ENCODE data around the gene TCF7L2.
"Not testable (repeated sequence)": the region's sequence is repeated elsewhere in the genome, so short reads cannot be mapped to it uniquely, and the experiment has no call there.

Gene TCF7L2

DNA sequence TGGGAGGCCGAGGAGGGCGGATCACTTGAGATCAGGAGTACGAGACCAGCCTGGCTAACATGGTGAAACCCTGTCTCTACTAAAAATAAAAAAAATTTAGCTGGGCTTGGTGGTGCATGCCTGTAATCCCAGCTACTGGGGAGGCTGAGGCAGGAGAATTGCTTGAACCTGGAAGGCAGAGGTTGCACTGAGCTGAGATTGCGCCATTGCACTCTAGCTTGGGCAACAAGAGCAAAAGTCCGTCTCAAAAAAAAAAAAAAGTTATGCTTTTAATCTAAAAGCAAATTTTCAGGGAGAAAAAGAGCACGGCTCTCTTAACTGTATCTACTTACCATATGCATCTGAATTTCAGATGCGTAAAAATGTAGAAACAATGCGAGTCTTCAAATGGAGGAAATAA, 116.1 kb downstream of the TCF7L2 start:
- WGBS, 2 experiments (ENCODE audit: insufficient coverage in 2 of 2), result 95% methylated on average over 2 to 5 of the region's 8 CpGs

DNA sequence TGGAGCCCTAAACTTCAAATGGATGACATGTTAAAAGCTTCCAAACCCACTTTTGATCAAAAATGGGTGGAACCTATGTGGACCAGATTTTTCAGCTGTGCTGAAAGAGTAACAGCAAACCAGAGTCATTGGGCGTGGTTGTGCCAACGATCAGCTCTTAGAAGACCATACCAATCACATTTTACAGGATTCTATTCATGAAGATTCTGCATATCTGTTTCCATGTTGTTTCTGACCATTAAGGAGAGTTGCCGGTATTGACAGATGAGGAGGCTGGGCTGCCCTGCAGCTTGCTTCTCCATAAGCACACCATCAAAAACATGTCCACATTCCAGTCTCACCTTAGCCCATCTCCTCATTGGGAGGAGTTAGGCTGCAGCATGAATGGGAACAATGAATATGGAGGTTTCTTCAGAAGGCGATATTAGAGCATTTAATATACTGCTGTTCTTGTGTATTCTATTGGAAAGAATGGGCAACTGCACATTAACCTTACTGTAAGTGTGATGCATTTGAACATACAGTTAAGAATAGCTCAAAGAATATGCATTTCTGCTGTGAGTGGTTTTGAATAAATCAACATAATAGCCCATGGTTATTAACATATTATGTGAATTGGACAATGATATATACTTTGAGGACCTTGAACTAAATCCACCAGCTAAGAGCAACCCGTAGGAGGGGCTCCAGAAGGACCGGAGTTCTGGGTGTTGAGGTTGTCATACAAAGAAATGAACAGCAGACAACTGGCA, 116.7 kb downstream of the TCF7L2 start:
- no peak overlapping the region for H3K27ac ChIP-seq (ENCODE audit: low read depth, low read length, severe bottlenecking)
- H3K4me1 ChIP-seq (ENCODE audit: control insufficient read depth, insufficient read depth, low read length, poor library complexity, severe bottlenecking), result peaks cover 42% of the 10 kb centered on the region
- no peaks in the 10 kb centered on the region for H3K9me3 ChIP-seq (ENCODE audit: control insufficient read depth, low read length)
- 80 to 100% methylated on average over 1 to 3 of the region's 6 CpGs for WGBS, 2 experiments (ENCODE audit: insufficient coverage in 2 of 2)
- H3K4me3 ChIP-seq (ENCODE audit: extremely low read depth, insufficient read depth, low read length, poor library complexity, severe bottlenecking), result no peak overlapping the region
- peaks cover 32% of the 10 kb centered on the region for H3K36me3 ChIP-seq (ENCODE audit: control insufficient read depth, insufficient read depth, low read length)

More for the DNA sequence above, 116.1 kb downstream of the TCF7L2 start:
- H3K4me1 ChIP-seq (ENCODE audit: control insufficient read depth, insufficient read depth, low read length, poor library complexity, severe bottlenecking), result peaks cover 48% of the 10 kb centered on the region
- not testable (repeated sequence) for H3K4me3 ChIP-seq (ENCODE audit: extremely low read depth, insufficient read depth, low read length, poor library complexity, severe bottlenecking); H3K27ac ChIP-seq (ENCODE audit: low read depth, low read length, severe bottlenecking); H3K9me3 ChIP-seq (ENCODE audit: control insufficient read depth, low read length)
- peaks cover 32% of the 10 kb centered on the region for H3K36me3 ChIP-seq (ENCODE audit: control insufficient read depth, insufficient read depth, low read length)

- peaks cover 35% of the 10 kb centered on the region for H3K4me1 ChIP-seq (ENCODE audit: control insufficient read depth, insufficient read depth, low read length, poor library complexity, severe bottlenecking)
- H3K27ac ChIP-seq (ENCODE audit: low read depth, low read length, severe bottlenecking), result no peak overlapping the region
- no peaks in the 10 kb centered on the region for H3K9me3 ChIP-seq (ENCODE audit: control insufficient read depth, low read length)
- 64 to 80% methylated on average over 2 to 4 of the region's 4 CpGs for WGBS, 2 experiments (ENCODE audit: insufficient coverage in 2 of 2)
- peaks cover 35% of the 10 kb centered on the region for H3K36me3 ChIP-seq (ENCODE audit: control insufficient read depth, insufficient read depth, low read length)
- no peak overlapping the region for H3K4me3 ChIP-seq (ENCODE audit: extremely low read depth, insufficient read depth, low read length, poor library complexity, severe bottlenecking)
Measured at GRCh38 chr10:113067501-113067900, 117.5 kb downstream of the TCF7L2 start.

DNA sequence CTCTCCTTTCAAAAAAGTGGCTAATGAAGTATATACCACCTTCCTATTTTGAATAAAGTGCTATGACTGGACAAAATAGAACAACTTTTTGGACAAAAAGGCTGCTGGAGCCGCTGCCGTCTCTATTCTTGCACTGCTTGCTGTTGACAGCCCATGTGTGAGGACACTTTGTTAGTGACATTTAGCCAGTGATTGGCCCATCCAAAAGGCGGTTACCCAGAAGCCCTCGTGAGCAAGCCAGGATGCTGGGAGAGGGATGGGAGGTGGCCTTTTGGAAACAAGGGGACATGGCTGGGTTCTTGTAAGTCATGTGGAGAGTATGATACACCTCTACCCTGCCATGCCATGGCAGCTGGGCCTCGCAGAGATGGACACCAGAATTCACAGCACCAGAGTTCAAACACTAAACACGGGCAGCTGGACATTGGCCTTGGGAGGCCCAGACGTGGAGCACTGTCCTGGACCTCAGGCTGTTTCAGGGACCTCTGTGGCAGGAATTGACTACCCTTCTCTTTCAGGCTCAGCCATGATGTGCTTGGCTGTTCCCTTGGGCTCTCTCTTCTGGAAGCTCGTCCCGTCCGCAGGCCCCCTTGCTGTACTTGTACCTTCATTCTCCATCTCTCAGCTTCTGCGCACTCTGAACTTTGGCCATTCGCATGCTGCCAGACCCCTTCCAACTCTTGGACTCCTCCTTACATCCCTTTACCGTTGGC, 118.3 kb downstream of the TCF7L2 start:
- H3K36me3 ChIP-seq (ENCODE audit: control insufficient read depth, insufficient read depth, low read length), result peaks cover 36% of the 10 kb centered on the region
- H3K9me3 ChIP-seq (ENCODE audit: control insufficient read depth, low read length), result no peaks in the 10 kb centered on the region
- no peak overlapping the region for H3K27ac ChIP-seq (ENCODE audit: low read depth, low read length, severe bottlenecking)
- H3K4me1 ChIP-seq (ENCODE audit: control insufficient read depth, insufficient read depth, low read length, poor library complexity, severe bottlenecking), result peaks cover 35% of the 10 kb centered on the region
- WGBS, 2 experiments (ENCODE audit: insufficient coverage in 2 of 2), result 98% methylated on average over 13 of the region's 13 CpGs
- H3K4me3 ChIP-seq (ENCODE audit: extremely low read depth, insufficient read depth, low read length, poor library complexity, severe bottlenecking), result no peak overlapping the region

DNA sequence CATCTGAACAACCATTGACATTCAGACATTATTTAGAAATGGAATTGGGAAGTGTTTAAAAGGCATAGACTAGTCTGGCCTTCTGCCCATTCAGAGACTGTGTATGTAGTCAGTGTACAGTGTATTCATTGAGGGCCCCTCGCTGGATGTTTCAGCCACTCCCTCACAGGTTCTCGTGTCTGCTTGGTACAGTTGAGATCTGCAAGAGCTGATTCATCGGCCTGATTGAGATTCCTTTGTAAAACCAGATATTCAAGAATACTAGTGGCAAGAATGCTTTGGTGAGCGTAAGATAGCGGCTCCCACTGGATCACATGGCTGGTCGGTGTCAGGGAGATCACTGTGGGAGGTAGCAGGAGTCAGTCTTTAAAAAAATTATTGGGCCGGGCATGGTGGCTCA, 119.5 kb downstream of the TCF7L2 start:
- peaks cover 36% of the 10 kb centered on the region for H3K36me3 ChIP-seq (ENCODE audit: control insufficient read depth, insufficient read depth, low read length)
- 93 to 98% methylated on average over 6 to 7 of the region's 7 CpGs for WGBS, 2 experiments (ENCODE audit: insufficient coverage in 2 of 2)
- no peak overlapping the region for H3K27ac ChIP-seq (ENCODE audit: low read depth, low read length, severe bottlenecking)
- peaks cover 34% of the 10 kb centered on the region for H3K4me1 ChIP-seq (ENCODE audit: control insufficient read depth, insufficient read depth, low read length, poor library complexity, severe bottlenecking)
- no peak overlapping the region for H3K4me3 ChIP-seq (ENCODE audit: extremely low read depth, insufficient read depth, low read length, poor library complexity, severe bottlenecking)
- no peaks in the 10 kb centered on the region for H3K9me3 ChIP-seq (ENCODE audit: control insufficient read depth, low read length)

DNA sequence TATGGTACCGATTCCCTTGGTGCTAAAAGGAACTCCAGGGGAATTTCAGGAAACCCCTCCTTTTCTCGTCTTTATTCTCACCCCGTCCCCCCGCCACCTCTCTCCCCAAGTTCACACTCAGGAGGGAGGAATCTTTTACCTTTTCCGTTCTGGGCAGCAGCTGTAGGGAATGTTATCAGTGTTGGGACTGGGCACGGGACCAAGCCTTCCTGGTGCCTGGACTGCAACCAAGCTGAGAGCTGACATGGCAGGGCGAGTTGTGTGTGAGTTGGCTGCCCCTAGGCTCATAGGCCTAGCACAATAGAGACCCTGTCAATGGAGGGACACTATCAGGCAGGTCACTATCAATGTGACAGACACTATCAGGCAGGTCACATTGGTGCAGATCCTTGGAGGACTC, 121.4 kb downstream of the TCF7L2 start:
- WGBS, 2 experiments (ENCODE audit: insufficient coverage in 2 of 2), result 73 to 91% methylated on average over 3 to 4 of the region's 7 CpGs
- Histone ChIP-seq H3K9me3 (ENCODE audit: control insufficient read depth, low read length) (no peaks in the 10 kb centered on the region), H3K4me3 (ENCODE audit: extremely low read depth, insufficient read depth, low read length, poor library complexity, severe bottlenecking) (no peak overlapping the region), H3K4me1 (ENCODE audit: control insufficient read depth, insufficient read depth, low read length, poor library complexity, severe bottlenecking) (peaks cover 34% of the 10 kb centered on the region), H3K27ac (ENCODE audit: low read depth, low read length, severe bottlenecking) (no peak overlapping the region), H3K36me3 (ENCODE audit: control insufficient read depth, insufficient read depth, low read length) (peaks cover 38% of the 10 kb centered on the region)

DNA sequence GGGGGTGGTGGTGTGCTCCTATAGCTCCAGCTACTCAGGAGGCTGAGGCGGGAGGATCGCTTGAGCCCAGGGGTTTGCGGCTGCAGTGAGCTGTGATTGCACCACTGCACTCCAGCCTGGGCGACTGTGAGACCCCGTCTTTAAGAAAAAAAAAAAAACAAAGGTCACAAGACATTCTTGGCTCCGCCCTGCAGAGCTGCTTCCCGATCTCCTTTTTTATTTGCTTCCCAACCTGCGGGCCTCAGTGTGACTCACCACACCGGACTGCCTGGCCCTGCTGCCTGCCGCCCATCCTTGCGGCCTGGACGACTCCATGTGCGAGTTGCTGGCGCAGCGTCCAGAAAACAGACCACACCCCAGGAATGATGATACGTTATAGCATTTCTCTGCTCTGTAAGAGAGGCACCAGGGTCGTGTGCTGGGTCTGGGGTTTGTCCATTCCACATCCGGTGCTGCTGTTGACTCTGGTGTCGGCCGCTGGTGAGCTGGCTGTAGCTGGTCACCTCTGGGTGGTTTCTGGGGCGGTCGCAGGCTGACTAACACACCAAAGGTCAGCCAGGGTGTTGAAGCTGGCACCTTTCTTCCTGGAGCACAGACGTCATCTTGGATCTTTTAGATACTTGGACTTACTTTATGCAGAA, 123.6 kb downstream of the TCF7L2 start:
- no peak overlapping the region for H3K4me3 ChIP-seq (ENCODE audit: extremely low read depth, insufficient read depth, low read length, poor library complexity, severe bottlenecking)
- 56 to 58% methylated on average over 18 of the region's 23 CpGs for WGBS, 2 experiments (ENCODE audit: insufficient coverage in 2 of 2)
- H3K4me1 ChIP-seq (ENCODE audit: control insufficient read depth, insufficient read depth, low read length, poor library complexity, severe bottlenecking), result peaks cover 29% of the 10 kb centered on the region
- H3K36me3 ChIP-seq (ENCODE audit: control insufficient read depth, insufficient read depth, low read length), result peaks cover 32% of the 10 kb centered on the region
- H3K9me3 ChIP-seq (ENCODE audit: control insufficient read depth, low read length), result no peaks in the 10 kb centered on the region
- peak overlapping the region; percentile 88 for H3K27ac ChIP-seq (ENCODE audit: low read depth, low read length, severe bottlenecking)

GRCh38 chr10:113076949-113077348, 126.9 kb downstream of the TCF7L2 start:
- Histone ChIP-seq H3K4me3 (ENCODE audit: extremely low read depth, insufficient read depth, low read length, poor library complexity, severe bottlenecking) (no peak overlapping the region), H3K27ac (ENCODE audit: low read depth, low read length, severe bottlenecking) (no peak overlapping the region), H3K4me1 (ENCODE audit: control insufficient read depth, insufficient read depth, low read length, poor library complexity, severe bottlenecking) (peaks cover 30% of the 10 kb centered on the region), H3K36me3 (ENCODE audit: control insufficient read depth, insufficient read depth, low read length) (peaks cover 21% of the 10 kb centered on the region), H3K9me3 (ENCODE audit: control insufficient read depth, low read length) (no peaks in the 10 kb centered on the region)
- 80% methylated on average over 1 of the region's 1 CpG; no CpG with 5 or more reads in 1 of the 2 experiments for WGBS, 2 experiments (ENCODE audit: insufficient coverage in 2 of 2)

GRCh38 chr10:113078282-113078907, 128.3 kb downstream of the TCF7L2 start:
- Histone ChIP-seq H3K4me3 (ENCODE audit: extremely low read depth, insufficient read depth, low read length, poor library complexity, severe bottlenecking) (no peak overlapping the region), H3K9me3 (ENCODE audit: control insufficient read depth, low read length) (no peaks in the 10 kb centered on the region), H3K4me1 (ENCODE audit: control insufficient read depth, insufficient read depth, low read length, poor library complexity, severe bottlenecking) (peaks cover 20% of the 10 kb centered on the region), H3K27ac (ENCODE audit: low read depth, low read length, severe bottlenecking) (peak overlapping the region; percentile 41), H3K36me3 (ENCODE audit: control insufficient read depth, insufficient read depth, low read length) (peaks cover 19% of the 10 kb centered on the region)
- WGBS, 2 experiments (ENCODE audit: insufficient coverage in 2 of 2), result 85 to 100% methylated on average over 3 to 4 of the region's 4 CpGs

DNA sequence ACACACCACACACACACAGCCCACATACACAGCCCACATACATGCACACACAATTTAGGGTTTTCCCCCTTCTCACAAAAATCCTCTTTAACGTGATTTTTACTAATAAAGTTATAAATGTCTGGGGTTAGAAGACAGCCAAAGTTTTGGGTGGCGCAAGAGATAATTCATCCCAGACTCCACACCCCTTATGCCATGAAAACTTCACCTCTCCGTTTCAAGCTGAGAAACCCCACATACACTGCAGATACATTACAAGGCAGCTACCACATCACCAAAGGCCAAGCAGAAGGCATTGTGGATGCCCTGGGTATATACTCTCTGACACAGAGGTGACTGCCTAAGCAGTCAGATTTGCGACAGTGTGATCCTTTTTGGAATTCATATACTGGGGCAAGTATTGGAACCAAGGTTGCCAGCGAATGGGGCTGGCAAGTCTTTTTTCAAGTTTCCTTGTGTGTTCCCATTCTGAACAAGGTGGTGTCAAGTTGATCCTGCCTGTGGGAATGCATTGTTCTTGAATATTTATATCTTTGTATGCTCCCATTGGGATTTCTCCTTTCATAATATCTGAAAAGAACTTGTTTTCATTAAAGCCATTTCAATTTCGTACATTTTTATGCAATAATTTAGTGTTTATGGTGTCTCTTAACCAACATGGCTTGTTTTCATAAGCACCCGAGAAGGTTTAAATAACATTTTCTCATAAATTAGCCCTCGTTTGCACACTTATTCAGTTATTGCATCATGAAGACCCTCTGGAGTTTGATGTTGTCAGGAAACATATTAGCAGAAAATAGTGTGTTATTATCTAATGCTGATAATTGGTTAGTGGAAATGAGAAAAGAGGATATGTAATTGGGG, 130.2 kb downstream of the TCF7L2 start:
- H3K4me1 ChIP-seq (ENCODE audit: control insufficient read depth, insufficient read depth, low read length, poor library complexity, severe bottlenecking), result peaks cover 7% of the 10 kb centered on the region
- no peak overlapping the region for H3K27ac ChIP-seq (ENCODE audit: low read depth, low read length, severe bottlenecking)
- no peak overlapping the region for H3K4me3 ChIP-seq (ENCODE audit: extremely low read depth, insufficient read depth, low read length, poor library complexity, severe bottlenecking)
- no peaks in the 10 kb centered on the region for H3K9me3 ChIP-seq (ENCODE audit: control insufficient read depth, low read length)
- WGBS, 2 experiments (ENCODE audit: insufficient coverage in 2 of 2), result 84 to 86% methylated on average over 3 of the region's 8 CpGs
- H3K36me3 ChIP-seq (ENCODE audit: control insufficient read depth, insufficient read depth, low read length), result peaks cover 18% of the 10 kb centered on the region

Measured in mesodermal cell (in vitro differentiated cells).